ACHN (cell line): ENCODE data around the gene ARAP1.

ENCODE experiments used
- DNase-seq: peaks from one replicate; pipeline ENCODE4 v3.0.0-alpha.2; 2015
- in situ Hi-C: cut with HindIII; loops from 2 replicates; pipeline ENCODE4 v1.10.0; 2017; ENCODE audit warnings: low sequenced_read_pairs, low pct_ligation_motif_present, low pct_unique_long_range_greater_than_20kb

Gene ARAP1

GRCh38 chr11:72701466-72701865 is 50.7 kb downstream of the ARAP1 start:
- in situ Hi-C loops = no loop called here

GRCh38 chr11:72700146-72700545 is 52.1 kb downstream of the ARAP1 start:
- no peak for DNase-seq
- in situ Hi-C loops = no loop called here

More at GRCh38 chr11:72701466-72701865, 50.7 kb downstream of the ARAP1 start:
- no peak for DNase-seq

- no peak for DNase-seq
- in situ Hi-C loops = no loop called here
Measured at GRCh38 chr11:72697814-72698213, 54.4 kb downstream of the ARAP1 start.

- DNase-seq = no peak
- in situ Hi-C loops = no loop called here
Measured at GRCh38 chr11:72696866-72697700, 55.1 kb downstream of the ARAP1 start.

- in situ Hi-C loops = no loop called here
- no peak for DNase-seq
Measured at GRCh38 chr11:72695354-72695753, 56.9 kb downstream of the ARAP1 start.

- no peak for DNase-seq
- in situ Hi-C loops = no loop called here
Measured at GRCh38 chr11:72693271-72693968, 58.8 kb downstream of the ARAP1 start.

GRCh38 chr11:72692498-72693237 is 59.5 kb downstream of the ARAP1 start:
- in situ Hi-C loops = no loop called here
- no peak for DNase-seq

- DNase-seq = no peak
- in situ Hi-C loops = no loop called here
Measured at GRCh38 chr11:72690166-72690565, 62.0 kb downstream of the ARAP1 start.

- in situ Hi-C loops = no loop called here
- DNase-seq = no peak
Measured at GRCh38 chr11:72688929-72689328, 63.3 kb downstream of the ARAP1 start.

- DNase-seq = no peak
- in situ Hi-C loops = no loop called here
Measured at GRCh38 chr11:72688486-72688885, 63.7 kb downstream of the ARAP1 start.

- in situ Hi-C loops = no loop called here
- no peak for DNase-seq
Measured at GRCh38 chr11:72687326-72687725, 64.9 kb downstream of the ARAP1 start.

GRCh38 chr11:72686639-72687220 is 65.5 kb downstream of the ARAP1 start:
- in situ Hi-C loops = no loop called here
- DNase-seq = no peak

GRCh38 chr11:72685560-72686480 is 66.4 kb downstream of the ARAP1 start:
- in situ Hi-C loops = no loop called here
- DNase-seq = no peak

GRCh38 chr11:72684236-72684912 is 67.8 kb downstream of the ARAP1 start:
- in situ Hi-C loops = no loop called here
- DNase-seq = peak; percentile 67

GRCh38 chr11:72683782-72684200 is 68.4 kb downstream of the ARAP1 start:
- in situ Hi-C loops = no loop called here
- DNase-seq = peak; percentile 49

GRCh38 chr11:72682858-72683243 is 69.4 kb downstream of the ARAP1 start:
- no peak for DNase-seq
- in situ Hi-C loops = no loop called here

- in situ Hi-C loops = no loop called here
- no peak for DNase-seq
Measured at GRCh38 chr11:72682238-72682857, 69.9 kb downstream of the ARAP1 start.
